OCI-M2 (cell line): ENCODE results near the gene SRSF3.
"Not testable (repeated sequence)": the region's sequence is repeated elsewhere in the genome, so short reads cannot be mapped to it uniquely, and the experiment has no call there.

Experiments used
- DNase-seq: peaks from one replicate; lab custom pipeline; 2025; ENCODE audit not compliant: unreplicated experiment; lab: John Stamatoyannopoulos, UW

The SRSF3 gene

GRCh38 chr6:36642913-36643817, 49.0 kb downstream of the SRSF3 start:
- no peak for DNase-seq

- DNase-seq: no peak
Measured at GRCh38 chr6:36643977-36644376, 49.8 kb downstream of the SRSF3 start.

GRCh38 chr6:36649086-36649485, 54.9 kb downstream of the SRSF3 start:
- DNase-seq: no peak

GRCh38 chr6:36649701-36650484, 55.7 kb downstream of the SRSF3 start:
- DNase-seq: no peak

- no peak for DNase-seq
Measured at GRCh38 chr6:36650848-36651478, 56.8 kb downstream of the SRSF3 start.

- no peak for DNase-seq
Measured at GRCh38 chr6:36651659-36652379, 57.7 kb downstream of the SRSF3 start.

- DNase-seq: not testable (repeated sequence)
Measured at GRCh38 chr6:36654469-36654868, 60.3 kb downstream of the SRSF3 start.
